HG03521 (cell line): ENCODE measurements around the gene CTNND2.

Experiments
- ATAC-seq: cut with Tn5 transposase; IDR thresholded peaks from one replicate; pipeline ENCODE4 v1.9.1; 2021; ENCODE audit warnings: mild to moderate bottlenecking, moderate library complexity; ENCODE audit not compliant: unreplicated experiment

The CTNND2 gene

DNA sequence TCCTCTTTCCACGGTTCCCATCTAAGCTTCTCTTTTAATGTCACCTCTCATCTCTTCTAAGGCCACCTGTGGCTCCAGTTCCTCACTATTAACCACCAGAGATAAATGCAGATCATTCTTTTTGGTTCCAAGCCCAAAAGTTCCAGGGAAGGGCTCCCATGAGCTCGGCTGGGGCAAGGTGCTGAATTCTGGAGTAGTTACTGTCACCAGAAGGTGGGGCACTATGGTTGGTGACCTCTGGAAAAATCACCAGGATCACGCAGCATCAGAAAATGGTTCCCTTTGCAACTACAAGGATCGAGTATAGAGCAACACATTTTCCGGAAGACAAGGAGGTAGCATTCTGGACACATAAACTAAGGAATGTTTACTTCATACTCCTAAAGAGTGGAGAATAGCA lies 614.5 kb downstream of the CTNND2 start:
- no peak for ATAC-seq

DNA sequence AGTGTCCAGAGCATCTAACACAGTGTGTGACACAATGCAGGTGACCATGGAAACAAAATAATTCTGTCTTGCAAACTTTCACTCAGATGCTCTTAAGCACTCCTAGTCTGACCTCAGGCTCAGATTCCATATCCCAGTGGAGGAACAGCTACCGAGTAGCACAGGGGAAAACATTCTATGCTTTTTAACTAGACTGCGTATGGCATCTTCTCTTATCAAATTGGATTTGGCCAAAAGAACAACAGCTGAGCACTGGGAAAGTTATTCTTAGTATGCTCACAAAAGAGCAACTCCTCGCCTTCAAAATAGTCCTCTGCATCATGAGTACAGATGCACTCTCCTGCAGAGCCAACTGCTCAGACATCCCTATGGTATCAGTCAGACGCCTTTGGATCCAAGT lies 615.0 kb downstream of the CTNND2 start:
- no peak for ATAC-seq

DNA sequence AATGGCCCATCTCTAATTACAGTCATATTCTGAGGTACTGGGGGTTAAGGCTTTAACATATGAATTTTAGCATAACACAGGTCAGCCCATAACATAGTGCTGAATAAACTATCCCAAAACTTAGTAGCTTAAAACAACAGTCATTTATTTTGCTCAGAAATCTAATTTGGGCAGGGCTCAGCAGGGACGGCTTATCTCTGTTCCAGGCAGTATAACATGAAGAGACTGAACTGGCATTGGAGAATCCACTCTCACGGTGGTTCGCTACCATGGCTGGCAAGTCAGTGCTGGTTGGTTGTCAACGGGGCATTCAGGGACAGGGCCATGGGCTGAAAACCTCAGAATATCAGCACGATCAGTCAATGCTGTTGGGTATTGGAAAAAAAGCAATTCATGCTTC lies 622.4 kb downstream of the CTNND2 start:
- ATAC-seq: no peak

DNA sequence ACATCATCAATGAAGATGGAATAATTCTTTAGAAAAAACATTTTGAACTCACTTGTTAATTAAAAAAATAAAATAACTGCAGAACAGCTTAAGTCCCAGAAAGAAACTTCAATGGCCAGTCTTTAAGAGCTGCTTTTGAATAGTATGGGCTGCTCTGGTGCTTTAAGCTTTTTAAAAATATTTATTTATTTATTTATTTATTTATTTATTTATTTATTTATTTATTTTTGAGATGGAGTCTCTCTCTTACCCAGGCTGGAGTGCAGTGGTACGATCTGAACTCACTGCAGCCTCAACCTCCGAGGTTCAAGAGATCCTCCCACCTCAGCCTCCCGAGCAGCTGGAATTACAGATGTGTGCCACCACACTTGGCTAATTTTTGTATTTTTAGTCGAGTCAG lies 626.9 kb downstream of the CTNND2 start:
- ATAC-seq: no peak

DNA sequence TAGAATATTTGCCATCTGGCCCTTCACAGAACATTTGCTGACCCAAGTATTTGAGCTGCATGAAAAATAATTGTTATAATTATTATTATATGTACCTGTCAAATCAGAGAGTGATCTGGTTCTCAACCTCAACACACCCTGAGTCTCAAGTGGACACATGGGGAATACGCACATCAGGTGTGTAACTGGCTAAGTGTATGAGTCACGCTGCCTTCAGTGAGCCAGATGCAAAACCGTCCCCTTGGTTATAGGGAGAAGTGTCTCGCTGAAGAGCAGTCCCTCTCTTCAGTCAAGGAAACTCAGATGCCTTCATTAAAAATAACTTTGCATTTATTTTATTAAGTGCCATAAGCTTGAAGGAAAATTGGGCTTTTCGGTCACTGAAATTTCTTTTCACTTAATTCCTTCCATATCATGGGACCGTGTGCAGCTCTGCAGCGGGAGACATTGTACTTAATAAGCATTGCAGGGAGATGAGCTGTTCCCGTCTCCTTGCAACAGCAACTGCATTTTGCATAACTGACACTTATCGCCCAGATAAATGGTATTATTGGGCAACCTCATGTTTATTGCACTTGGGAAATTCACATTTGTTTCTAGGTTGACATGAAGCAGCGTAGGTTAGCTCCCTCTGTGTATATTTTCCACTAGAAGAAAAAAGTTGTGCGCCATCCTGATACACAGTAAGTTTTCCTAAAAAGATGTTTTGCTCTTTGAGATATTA lies 630.9 kb downstream of the CTNND2 start:
- no peak for ATAC-seq

DNA sequence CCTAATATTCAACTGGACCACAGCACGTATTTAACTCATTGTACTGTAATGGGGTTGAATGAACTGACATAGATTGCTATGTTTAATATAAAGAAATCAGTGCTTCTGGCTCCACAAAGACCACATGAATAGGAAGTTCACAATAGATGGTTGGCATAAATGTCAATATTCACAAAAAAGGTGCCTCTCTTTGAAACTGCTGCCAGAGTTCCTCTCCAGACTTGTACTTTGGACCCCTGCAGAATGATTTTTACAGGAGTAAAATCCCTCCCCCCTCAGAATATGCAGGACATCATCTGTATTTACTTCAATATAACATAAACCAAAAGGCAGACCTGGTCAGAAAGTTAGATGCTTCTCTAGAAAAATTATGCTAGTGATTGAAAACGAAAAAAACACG lies 634.7 kb downstream of the CTNND2 start:
- no peak for ATAC-seq

DNA sequence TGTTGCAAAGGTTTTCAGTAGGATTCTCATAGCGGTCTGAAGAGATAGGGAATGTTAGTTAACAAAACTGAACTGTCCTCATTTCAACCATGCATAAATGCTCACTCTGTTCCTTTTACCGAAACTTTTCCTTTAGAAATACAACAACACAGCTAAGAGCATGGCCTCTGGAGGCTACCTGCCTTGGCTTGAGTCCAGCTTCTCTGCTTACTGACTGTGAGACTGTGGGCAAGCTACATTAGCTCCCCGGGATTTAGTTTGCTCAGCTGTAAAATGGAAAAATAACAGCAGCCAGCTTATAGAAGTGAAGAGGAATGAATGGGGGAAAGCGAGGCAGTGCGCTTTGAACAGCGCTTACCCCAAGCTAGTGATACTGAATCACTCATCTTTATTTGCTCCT lies 635.4 kb downstream of the CTNND2 start:
- ATAC-seq: no peak

DNA sequence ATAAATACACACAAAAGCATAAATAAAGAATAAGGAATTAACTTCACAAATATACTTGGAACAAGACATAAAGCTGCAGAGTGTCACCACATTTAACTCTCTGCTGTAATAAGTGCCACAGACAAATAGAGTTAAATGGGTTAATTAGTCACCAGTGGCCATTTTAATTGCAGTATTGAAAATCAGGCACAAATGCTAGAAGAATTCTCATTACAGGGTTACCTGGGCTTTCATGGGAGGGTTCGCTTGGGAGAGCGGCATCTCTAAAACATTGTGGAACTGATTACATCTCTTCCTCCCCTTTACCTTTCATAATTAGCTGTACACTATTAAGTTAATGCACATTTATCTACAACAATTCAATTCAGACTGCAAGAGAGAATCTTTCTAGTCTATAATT lies 637.9 kb downstream of the CTNND2 start:
- ATAC-seq: no peak

DNA sequence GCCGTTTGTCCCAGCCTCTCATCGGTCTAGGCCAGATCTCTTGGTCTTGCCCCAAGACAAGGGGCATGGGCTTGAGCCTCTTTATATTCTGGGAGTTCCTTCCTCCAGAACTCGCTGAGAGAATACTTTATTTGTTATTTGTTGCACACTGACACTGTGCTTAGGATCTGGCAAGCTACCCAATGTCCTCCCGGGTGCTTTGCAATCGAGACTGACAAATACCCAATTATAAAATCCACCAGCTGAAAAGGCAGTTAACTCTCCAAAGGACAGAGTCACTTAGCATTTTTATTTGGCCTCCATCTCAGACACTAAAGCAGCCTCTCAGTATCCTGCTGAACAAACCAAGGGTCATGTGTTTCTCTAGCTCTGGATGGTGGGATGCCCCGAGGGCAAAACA lies 643.0 kb downstream of the CTNND2 start:
- ATAC-seq: no peak

DNA sequence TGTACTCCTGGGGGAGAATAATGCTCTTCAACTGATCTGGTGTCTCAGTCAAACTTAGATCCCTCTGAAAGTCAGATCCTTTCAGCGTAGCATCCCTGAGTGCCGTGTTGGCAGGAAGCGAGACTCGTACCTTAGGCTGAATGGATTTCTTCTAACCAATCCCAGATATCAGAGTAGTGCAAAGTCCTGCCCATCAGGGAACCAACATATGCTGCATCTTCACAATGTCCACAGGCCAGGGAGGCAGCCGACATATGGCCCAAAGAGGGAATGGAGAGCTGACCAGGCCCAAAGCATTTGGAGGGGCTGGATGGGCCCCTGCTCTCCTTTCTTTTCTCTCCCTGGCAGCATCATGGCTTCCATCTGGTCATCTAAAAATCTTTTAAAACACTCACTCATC lies 646.2 kb downstream of the CTNND2 start:
- ATAC-seq: no peak

DNA sequence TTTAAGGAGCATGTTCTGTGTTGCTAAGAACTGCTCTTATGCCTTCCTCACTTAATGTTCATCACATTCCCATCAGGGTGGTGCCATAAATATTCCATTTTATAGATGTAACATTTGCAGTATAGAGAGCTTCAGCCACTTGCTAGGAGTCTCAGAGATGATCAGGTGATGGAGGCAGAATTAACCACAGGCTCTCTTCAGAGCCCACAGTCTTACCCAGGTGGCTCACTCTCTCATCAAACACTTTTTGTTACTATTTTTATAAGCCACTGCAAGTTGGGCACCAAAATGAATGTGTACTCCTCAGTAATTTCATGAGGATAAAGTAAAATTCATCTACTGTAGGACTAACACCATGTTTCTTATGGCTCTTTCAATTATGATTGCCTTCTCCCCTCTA lies 651.7 kb downstream of the CTNND2 start:
- ATAC-seq: no peak

DNA sequence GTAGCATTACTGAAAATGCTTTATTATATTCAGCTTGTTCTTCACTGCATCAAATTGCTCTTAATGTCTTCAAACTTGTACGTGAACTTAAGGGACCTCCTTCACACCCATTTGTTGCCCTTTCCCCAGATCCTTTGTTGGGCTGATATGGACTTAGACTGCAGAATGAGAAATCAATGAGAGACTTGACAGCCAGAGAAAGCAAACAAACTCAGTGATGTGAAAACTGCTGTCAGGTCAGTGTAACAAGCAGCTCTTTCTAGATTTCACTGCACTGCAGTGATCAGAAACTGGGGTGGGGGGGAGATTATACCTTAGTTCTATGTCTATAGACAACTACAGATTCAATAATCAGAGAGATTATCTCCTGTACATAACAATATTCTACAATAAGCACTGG lies 652.2 kb downstream of the CTNND2 start:
- ATAC-seq: no peak

DNA sequence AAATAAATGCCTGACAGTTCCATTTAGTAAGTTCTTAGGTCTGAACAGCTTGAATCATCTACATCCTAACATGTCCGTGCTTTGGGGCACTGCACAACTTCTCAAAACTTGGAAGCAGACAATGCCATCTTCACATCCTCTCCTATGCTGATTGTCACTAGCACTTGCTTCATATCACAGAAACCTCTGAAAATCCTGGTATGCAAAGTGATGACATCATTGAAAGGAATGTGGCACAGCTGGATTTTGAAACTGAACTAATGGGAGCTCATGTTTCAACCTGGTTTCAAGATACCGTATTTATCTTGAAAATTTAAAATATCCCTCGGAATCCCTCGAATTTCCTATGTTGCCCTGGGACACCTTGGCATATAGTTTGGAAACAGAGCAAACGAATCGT lies 653.0 kb downstream of the CTNND2 start:
- ATAC-seq: no peak

DNA sequence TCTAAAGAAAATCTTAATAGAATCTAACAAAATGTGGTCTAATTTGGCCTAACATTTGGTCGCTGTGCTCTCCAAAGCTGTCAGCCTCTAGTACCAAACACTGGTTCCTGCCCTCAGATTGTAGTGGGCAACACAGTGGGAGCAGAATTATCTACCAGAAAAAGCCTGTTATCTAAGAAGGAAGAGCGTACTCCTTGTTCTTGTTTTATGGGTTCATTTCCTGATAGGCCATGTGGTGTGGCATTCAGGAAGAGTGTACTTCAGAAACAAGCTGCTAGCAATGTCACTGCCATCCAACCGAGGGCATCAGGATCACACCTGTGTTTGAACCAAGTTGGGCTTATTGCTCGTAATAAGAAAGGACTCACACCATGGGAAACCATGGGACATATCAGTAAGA lies 655.3 kb downstream of the CTNND2 start:
- ATAC-seq: no peak

DNA sequence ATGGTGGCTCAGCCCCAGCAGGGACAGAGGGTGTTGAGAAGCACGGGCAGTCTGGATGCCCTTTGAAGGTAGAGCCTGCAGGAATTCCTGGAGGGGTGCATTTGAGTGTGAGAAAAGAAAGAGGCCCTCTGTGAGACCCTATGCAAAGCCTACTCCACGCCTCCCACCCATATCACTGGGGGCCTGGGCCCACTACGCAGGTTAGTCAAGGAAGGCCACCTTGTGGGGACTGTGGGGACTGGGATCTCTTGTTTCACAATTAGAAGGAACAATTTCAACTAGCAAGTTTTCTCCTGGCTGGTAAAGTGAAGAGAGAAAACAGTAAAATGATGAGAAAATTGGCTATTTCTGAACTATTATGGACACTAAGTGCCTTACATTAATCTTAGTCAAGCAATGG lies 657.0 kb downstream of the CTNND2 start:
- no peak for ATAC-seq

DNA sequence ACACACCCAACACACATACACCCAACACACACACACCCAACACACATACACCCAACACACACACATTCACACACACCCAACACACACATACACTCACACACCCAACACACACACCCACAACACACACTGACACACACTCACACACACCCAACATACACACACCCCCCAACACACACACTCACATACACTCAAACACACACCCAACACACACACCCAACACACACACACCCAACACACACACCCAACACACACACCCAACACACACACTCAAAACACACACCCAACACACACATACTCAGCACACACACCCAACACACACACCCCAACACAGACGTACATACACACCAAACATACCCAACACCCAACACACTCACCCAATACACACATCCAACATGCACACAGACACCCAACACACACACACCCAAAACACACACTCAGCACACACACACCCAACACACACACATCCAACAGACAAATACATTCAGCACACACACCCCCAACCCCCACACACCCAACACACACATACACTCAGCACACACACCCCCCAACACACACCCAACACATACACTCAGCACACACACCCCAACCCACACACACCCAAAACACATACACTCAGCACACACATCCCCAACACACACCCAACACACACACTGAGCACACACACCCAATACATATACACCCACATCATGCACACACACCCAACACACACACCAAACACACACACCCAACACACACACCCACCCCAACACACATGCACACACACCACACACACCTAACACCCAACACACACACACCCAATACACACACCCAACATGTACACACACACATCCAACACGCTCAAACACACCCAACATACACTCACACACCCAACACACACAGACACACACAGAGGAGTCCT lies 663.7 kb downstream of the CTNND2 start:
- no peak for ATAC-seq

DNA sequence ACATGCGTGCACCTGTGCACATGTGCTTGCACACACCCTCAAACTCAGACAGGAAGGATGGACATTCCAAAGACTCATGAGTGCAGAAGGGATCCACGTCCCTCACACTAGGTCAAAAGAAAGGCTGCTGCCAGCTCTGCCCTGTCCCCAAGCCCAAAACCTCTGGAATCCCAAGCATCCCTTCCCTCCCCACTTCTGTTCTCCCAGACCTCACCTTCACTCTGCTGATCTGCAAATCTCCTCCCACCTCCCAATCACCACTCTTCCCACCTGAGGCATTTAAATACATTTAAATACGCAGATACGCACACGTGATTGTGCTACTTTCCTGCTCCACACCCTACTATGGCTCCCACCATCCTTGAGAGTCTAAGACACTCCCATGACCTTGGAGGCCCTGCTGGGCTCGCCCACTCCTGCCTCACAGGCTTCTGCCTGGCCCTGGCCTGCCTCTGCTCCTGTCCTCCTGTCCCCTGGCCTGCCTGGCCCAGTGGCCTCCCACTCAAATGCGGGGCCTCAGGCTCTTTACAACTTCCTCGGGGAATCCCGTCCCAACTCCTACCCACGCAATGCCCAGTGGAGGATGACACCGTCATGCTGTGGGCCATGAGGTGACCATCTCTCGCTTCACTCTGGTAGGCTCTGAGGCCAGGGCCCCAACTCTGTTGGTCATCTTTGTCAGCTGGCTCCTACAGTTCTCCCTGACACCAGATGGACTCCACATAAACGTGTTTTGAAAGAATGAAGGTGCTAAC lies 664.8 kb downstream of the CTNND2 start:
- no peak for ATAC-seq

DNA sequence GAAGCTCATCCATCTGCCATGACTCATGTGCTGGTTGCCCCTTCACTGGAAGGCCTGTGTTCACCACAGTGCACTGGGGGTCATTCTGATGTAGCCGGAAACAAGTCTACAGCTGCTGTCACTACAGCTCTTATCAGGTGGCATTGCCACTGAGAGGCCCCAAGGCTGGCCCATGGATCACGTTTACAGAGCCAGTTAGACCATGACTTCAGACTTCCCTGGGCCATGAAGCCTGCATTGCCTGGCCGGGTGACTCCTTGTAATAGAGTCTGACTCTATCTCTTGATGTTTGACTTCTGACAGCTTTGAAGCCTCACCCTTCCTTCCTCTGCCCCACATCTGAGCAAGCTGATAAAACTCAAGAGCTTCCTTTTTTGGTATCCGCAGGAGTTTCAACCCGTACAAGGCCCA lies 669.7 kb downstream of the CTNND2 start:
- ATAC-seq: no peak

DNA sequence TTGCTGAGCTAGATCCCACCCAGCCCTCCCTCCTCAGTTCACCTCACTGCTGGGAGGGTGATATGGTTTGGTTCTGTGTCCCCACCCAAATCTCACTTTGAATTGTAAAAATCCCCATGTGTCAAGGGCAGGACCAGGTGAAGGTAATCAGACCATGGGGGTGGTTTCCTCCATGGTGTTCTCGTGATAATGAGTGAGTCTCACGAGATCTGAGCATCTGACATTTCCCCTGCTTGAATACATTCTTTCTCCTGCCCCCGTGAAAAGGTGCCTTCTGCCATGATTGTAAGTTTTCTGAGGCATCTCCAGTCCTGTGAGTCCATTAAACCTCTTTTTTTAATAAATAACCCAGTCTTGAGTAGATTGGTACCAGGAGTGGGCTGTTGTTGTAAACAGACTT lies 673.4 kb downstream of the CTNND2 start:
- ATAC-seq: no peak

DNA sequence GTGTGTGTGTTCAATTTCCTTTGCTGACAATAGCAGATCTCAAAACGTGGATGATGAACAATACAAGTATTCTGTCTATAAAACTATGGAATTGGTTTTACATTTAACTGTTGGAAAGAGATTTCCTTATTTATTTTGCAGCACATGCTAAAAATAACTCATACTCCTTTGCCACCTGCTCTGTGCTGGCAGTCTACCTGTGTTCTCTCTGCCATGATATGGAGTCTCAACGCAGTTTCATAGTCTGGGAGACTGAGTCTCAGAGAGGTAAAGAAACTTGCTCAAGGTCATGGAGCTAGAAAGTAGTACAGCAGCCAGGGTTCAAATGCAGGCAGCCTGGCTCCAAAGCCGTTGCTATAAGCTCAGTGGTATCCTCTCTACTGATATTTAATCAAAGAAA lies 677.2 kb downstream of the CTNND2 start:
- no peak for ATAC-seq

DNA sequence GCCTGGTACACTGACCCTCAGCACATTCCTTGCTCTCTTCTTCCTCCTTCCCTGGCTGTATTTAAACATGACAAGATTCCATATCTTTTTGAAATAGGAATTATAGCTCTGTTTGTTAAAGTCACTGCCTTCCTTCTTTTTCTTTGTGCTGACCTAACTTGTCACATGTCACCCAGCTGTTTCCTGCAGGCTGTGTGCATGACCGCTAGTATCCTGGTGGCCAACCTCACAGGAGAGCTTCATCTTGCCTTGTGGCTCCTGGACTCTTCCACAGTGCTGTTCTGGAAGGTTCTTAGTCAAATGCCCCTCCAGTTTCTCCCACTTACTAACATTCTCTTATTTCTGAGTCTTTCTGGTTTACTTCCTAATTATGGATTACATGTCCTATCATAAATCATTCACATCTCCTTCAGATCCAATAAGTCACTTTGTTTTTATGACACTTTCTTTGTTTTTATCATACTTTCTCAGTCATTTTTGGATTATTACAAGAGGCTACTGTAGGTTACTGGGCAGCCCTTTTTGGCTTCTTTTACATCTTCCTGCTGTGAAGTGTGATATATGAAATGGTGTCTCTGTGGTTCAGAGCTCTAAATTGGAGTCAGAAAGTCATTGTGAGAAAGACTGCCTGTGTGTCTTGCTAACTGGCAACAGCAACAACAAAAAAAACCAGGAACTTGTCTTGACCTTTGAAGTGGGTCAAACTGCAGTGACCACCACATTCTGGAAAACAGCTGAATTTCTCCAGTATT lies 679.6 kb downstream of the CTNND2 start:
- ATAC-seq: no peak
